Activated T-helper 1 cell treated with anti-CD3 and anti-CD28 coated beads, Interleukin-12 subunit alpha, Interleukin-12 subunit beta, Interleukin-2, Interleukin-4 antibody, amounts not matched to agents 30 ng/mL and 10 ng/mL and 1 ng/mL, durations not matched to agents 14 hours and 24 hours and 36 hours (primary cell): ENCODE data around the gene HS1BP3. TPM values are rescaled to one million over a fixed set of nuclear protein-coding genes. Genes with fewer than 3 reads are reported as not detected.

Experiments
- DNase-seq: peaks from one replicate; pipeline ENCODE4 v3.0.0; 2021; ENCODE audit warnings: low spot score
- H3K27ac Mint-ChIP-seq: one replicate; pipeline ENCODE4 v1.8.0; 2021; ENCODE audit warnings: mild to moderate bottlenecking, mixed read lengths
- H3K27me3 Mint-ChIP-seq: one replicate; pipeline ENCODE4 v1.8.0; 2022; ENCODE audit warnings: mild to moderate bottlenecking, moderate library complexity, mixed read lengths; ENCODE audit not compliant: insufficient read depth
- H3K36me3 Mint-ChIP-seq: one replicate; pipeline ENCODE4 v1.8.0; 2021; ENCODE audit warnings: low read depth, mixed read lengths
- H3K4me1 Mint-ChIP-seq: one replicate; pipeline ENCODE4 v1.8.0; 2021; ENCODE audit warnings: low read depth, mixed read lengths
- H3K4me3 Mint-ChIP-seq: one replicate; pipeline ENCODE4 v1.8.0; 2021; ENCODE audit warnings: mild to moderate bottlenecking, moderate library complexity, mixed read lengths
- H3K9me3 Mint-ChIP-seq: one replicate; pipeline ENCODE4 v1.8.0; 2021; ENCODE audit warnings: mixed read lengths
- intact Hi-C: fragments of 100-400 bp; cut with micrococcal nuclease; formaldehyde crosslinking; loops from one replicate; pipeline ENCODE4 v1.15.1; 2024
- total RNA-seq: library from RNA; stranded (reverse); gene quantifications from 2 replicates; pipeline ENCODE4 v1.2.3, GENCODE V29; 2022

Gene HS1BP3
- total RNA-seq, 1 donor from 2014 or later: 9.1 TPM

GRCh38 chr2:20633794-20634506 lies 16.9 kb downstream of the HS1BP3 start:
- H3K4me3 Mint-ChIP-seq: no peak overlapping the region
- H3K27ac Mint-ChIP-seq: no peak overlapping the region
- intact Hi-C loops: no loop called here
- H3K27me3 Mint-ChIP-seq: no peaks in the 10 kb centered on the region
- H3K36me3 Mint-ChIP-seq: peaks cover 4% of the 10 kb centered on the region
- DNase-seq: no peak
- H3K9me3 Mint-ChIP-seq: no peaks in the 10 kb centered on the region
- H3K4me1 Mint-ChIP-seq: no peaks in the 10 kb centered on the region

GRCh38 chr2:20633001-20633400 lies 17.9 kb downstream of the HS1BP3 start:
- no peaks in the 10 kb centered on the region for H3K4me1 Mint-ChIP-seq
- no peak overlapping the region for H3K4me3 Mint-ChIP-seq
- no peaks in the 10 kb centered on the region for H3K9me3 Mint-ChIP-seq
- intact Hi-C loops: no loop called here
- H3K27ac Mint-ChIP-seq: no peak overlapping the region
- no peak for DNase-seq
- H3K27me3 Mint-ChIP-seq: no peaks in the 10 kb centered on the region
- peaks cover 4% of the 10 kb centered on the region for H3K36me3 Mint-ChIP-seq

GRCh38 chr2:20632446-20632990 lies 18.4 kb downstream of the HS1BP3 start:
- Mint-ChIP-seq H3K36me3 (peaks cover 2% of the 10 kb centered on the region), H3K27me3 (no peaks in the 10 kb centered on the region), H3K4me3 (no peak overlapping the region), H3K4me1 (no peaks in the 10 kb centered on the region), H3K9me3 (no peaks in the 10 kb centered on the region), H3K27ac (no peak overlapping the region)
- DNase-seq: no peak
- intact Hi-C loops: no loop called here

GRCh38 chr2:20631617-20632307 lies 19.1 kb downstream of the HS1BP3 start:
- no peaks in the 10 kb centered on the region for H3K4me1 Mint-ChIP-seq
- intact Hi-C loops: no loop called here
- no peak overlapping the region for H3K27ac Mint-ChIP-seq
- DNase-seq: no peak
- H3K36me3 Mint-ChIP-seq: peaks cover 2% of the 10 kb centered on the region
- H3K4me3 Mint-ChIP-seq: no peak overlapping the region
- H3K27me3 Mint-ChIP-seq: no peaks in the 10 kb centered on the region
- no peaks in the 10 kb centered on the region for H3K9me3 Mint-ChIP-seq

- no peaks in the 10 kb centered on the region for H3K27me3 Mint-ChIP-seq
- H3K27ac Mint-ChIP-seq: no peak overlapping the region
- DNase-seq: no peak
- peaks cover 1% of the 10 kb centered on the region for H3K36me3 Mint-ChIP-seq
- intact Hi-C loops: no loop called here
- no peak overlapping the region for H3K4me3 Mint-ChIP-seq
- H3K9me3 Mint-ChIP-seq: no peaks in the 10 kb centered on the region
- H3K4me1 Mint-ChIP-seq: no peaks in the 10 kb centered on the region
Observed at GRCh38 chr2:20630967-20631366, 19.9 kb downstream of the HS1BP3 start.

- Mint-ChIP-seq H3K27ac (no peak overlapping the region), H3K4me1 (no peaks in the 10 kb centered on the region), H3K4me3 (no peak overlapping the region), H3K27me3 (no peaks in the 10 kb centered on the region), H3K36me3 (no peaks in the 10 kb centered on the region), H3K9me3 (no peaks in the 10 kb centered on the region)
- DNase-seq: no peak
- intact Hi-C loops: no loop called here
Observed at GRCh38 chr2:20629581-20630171, 21.2 kb downstream of the HS1BP3 start.

- H3K36me3 Mint-ChIP-seq: no peaks in the 10 kb centered on the region
- no peaks in the 10 kb centered on the region for H3K27me3 Mint-ChIP-seq
- intact Hi-C loops: no loop called here
- no peak overlapping the region for H3K27ac Mint-ChIP-seq
- no peaks in the 10 kb centered on the region for H3K4me1 Mint-ChIP-seq
- no peak for DNase-seq
- no peaks in the 10 kb centered on the region for H3K9me3 Mint-ChIP-seq
- H3K4me3 Mint-ChIP-seq: no peak overlapping the region
Observed at GRCh38 chr2:20629181-20629580, 21.7 kb downstream of the HS1BP3 start.

GRCh38 chr2:20627712-20628380 lies 23.1 kb downstream of the HS1BP3 start:
- H3K27me3 Mint-ChIP-seq: no peaks in the 10 kb centered on the region

GRCh38 chr2:20626698-20627513 lies 24.0 kb downstream of the HS1BP3 start:
- intact Hi-C loops: no loop called here
- no peaks in the 10 kb centered on the region for H3K9me3 Mint-ChIP-seq
- no peaks in the 10 kb centered on the region for H3K4me1 Mint-ChIP-seq
- H3K4me3 Mint-ChIP-seq: no peak overlapping the region
- no peaks in the 10 kb centered on the region for H3K27me3 Mint-ChIP-seq
- no peak overlapping the region for H3K27ac Mint-ChIP-seq
- DNase-seq: no peak
- H3K36me3 Mint-ChIP-seq: no peaks in the 10 kb centered on the region

More at GRCh38 chr2:20627712-20628380, 23.1 kb downstream of the HS1BP3 start:
- Mint-ChIP-seq H3K4me1 (no peaks in the 10 kb centered on the region), H3K4me3 (no peak overlapping the region), H3K9me3 (no peaks in the 10 kb centered on the region), H3K27ac (no peak overlapping the region), H3K36me3 (no peaks in the 10 kb centered on the region)
- intact Hi-C loops: no loop called here
- DNase-seq: no peak

GRCh38 chr2:20626392-20626697 lies 24.6 kb downstream of the HS1BP3 start:
- no peak overlapping the region for H3K27ac Mint-ChIP-seq
- H3K36me3 Mint-ChIP-seq: no peaks in the 10 kb centered on the region
- no peaks in the 10 kb centered on the region for H3K27me3 Mint-ChIP-seq
- no peak for DNase-seq
- H3K4me3 Mint-ChIP-seq: no peak overlapping the region
- intact Hi-C loops: no loop called here
- H3K9me3 Mint-ChIP-seq: no peaks in the 10 kb centered on the region
- no peaks in the 10 kb centered on the region for H3K4me1 Mint-ChIP-seq

- intact Hi-C loops: no loop called here
- Mint-ChIP-seq H3K9me3 (no peaks in the 10 kb centered on the region), H3K4me3 (no peak overlapping the region), H3K27me3 (no peaks in the 10 kb centered on the region), H3K4me1 (no peaks in the 10 kb centered on the region), H3K36me3 (peaks cover 1% of the 10 kb centered on the region), H3K27ac (no peak overlapping the region)
- no peak for DNase-seq
Observed at GRCh38 chr2:20625491-20626391, 25.2 kb downstream of the HS1BP3 start.
